ENCODE measurements around the gene RTP1.

DNA sequence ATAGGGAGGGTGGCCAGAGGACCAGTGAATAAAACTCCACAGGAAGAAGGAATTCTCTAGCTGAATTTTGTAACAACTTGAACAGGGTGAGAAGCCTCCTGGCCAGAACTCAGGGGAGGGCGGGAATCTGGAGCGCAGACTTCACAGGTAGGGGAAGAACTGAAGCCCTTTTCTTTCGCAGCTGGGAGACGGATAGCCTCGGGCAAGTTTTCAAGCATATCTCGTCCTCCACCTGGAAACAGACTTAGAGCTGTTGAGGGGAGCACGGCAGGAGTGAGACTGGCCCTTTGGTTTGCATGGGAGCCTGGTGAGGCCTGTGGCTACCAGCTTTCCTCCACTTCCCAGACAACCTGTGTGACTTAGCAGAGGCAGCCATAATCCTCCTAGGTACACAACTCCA, 47.1 kb upstream of the RTP1 start:
- no peak for TF ChIP-seq EZH2phosphoT487 (IDR thresholded peaks at IDR 0.05; ENCODE audit: borderline replicate concordance, low read depth)
- TF ChIP-seq EP300 (IDR thresholded peaks at IDR 0.05; ENCODE audit: borderline replicate concordance in 1 of 2, low read depth in 1 of 2, low read length in 1 of 2) = no peak
- TF ChIP-seq, protein P1, sequence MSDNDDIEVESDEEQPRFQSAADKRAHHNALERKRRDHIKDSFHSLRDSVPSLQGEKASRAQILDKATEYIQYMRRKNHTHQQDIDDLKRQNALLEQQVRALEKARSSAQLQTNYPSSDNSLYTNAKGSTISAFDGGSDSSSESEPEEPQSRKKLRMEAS (IDR thresholded peaks at IDR 0.05; ENCODE audit: low read depth) = no peak
- TF ChIP-seq, protein P2, sequence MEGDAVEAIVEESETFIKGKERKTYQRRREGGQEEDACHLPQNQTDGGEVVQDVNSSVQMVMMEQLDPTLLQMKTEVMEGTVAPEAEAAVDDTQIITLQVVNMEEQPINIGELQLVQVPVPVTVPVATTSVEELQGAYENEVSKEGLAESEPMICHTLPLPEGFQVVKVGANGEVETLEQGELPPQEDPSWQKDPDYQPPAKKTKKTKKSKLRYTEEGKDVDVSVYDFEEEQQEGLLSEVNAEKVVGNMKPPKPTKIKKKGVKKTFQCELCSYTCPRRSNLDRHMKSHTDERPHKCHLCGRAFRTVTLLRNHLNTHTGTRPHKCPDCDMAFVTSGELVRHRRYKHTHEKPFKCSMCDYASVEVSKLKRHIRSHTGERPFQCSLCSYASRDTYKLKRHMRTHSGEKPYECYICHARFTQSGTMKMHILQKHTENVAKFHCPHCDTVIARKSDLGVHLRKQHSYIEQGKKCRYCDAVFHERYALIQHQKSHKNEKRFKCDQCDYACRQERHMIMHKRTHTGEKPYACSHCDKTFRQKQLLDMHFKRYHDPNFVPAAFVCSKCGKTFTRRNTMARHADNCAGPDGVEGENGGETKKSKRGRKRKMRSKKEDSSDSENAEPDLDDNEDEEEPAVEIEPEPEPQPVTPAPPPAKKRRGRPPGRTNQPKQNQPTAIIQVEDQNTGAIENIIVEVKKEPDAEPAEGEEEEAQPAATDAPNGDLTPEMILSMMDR (IDR thresholded peaks at IDR 0.05) = no peak
- TF ChIP-seq RFX5 (IDR thresholded peaks at IDR 0.05; ENCODE audit: low read length) = no peak
- TF ChIP-seq, protein P3, sequence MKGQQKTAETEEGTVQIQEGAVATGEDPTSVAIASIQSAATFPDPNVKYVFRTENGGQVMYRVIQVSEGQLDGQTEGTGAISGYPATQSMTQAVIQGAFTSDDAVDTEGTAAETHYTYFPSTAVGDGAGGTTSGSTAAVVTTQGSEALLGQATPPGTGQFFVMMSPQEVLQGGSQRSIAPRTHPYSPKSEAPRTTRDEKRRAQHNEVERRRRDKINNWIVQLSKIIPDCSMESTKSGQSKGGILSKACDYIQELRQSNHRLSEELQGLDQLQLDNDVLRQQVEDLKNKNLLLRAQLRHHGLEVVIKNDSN (IDR thresholded peaks at IDR 0.05; ENCODE audit: borderline replicate concordance, low read depth) = no peak
- no peak for TF ChIP-seq SIN3A (IDR thresholded peaks at IDR 0.05; ENCODE audit: borderline replicate concordance, low read depth, low read length)
- no peak for TF ChIP-seq RAD21 (IDR thresholded peaks at IDR 0.05; ENCODE audit: low read length)
- TF ChIP-seq TAF1 (IDR thresholded peaks at IDR 0.05; ENCODE audit: borderline replicate concordance, low read depth, low read length) = no peak
- no peak for TF ChIP-seq JUND (IDR thresholded peaks at IDR 0.05)
- TF ChIP-seq GABPA (IDR thresholded peaks at IDR 0.05; ENCODE audit: low read depth) = no peak
- TF ChIP-seq TEAD4 (IDR thresholded peaks at IDR 0.05; ENCODE audit: borderline replicate concordance, insufficient read depth) = no peak
- TF ChIP-seq, protein P4, sequence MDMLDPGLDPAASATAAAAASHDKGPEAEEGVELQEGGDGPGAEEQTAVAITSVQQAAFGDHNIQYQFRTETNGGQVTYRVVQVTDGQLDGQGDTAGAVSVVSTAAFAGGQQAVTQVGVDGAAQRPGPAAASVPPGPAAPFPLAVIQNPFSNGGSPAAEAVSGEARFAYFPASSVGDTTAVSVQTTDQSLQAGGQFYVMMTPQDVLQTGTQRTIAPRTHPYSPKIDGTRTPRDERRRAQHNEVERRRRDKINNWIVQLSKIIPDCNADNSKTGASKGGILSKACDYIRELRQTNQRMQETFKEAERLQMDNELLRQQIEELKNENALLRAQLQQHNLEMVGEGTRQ (IDR thresholded peaks at IDR 0.05; ENCODE audit: borderline replicate concordance, low read depth, low read length) = no peak
- TF ChIP-seq FOXJ3 (CRISPR knock-in tag; IDR thresholded peaks at IDR 0.05) = no peak
